Stimulated activated CD4-positive, alpha-beta T cell treated with anti-CD3 and anti-CD28 coated beads, Interleukin-12 subunit alpha, Interleukin-12 subunit beta, amount 100 ng/mL, for 4 hours (primary cell): ENCODE measurements around the gene SHISA9.
A peak's percentile ranks its signal among the peaks of the same experiment; 100 is the strongest.

Experiments used
- DNase-seq: peaks from one replicate; pipeline ENCODE4 v3.0.0-alpha.2; 2020

SHISA9 gene

GRCh38 chr16:13032911-13033310 lies 131.5 kb downstream of the SHISA9 start:
- no peak for DNase-seq

- DNase-seq = peak; percentile 22
Observed at GRCh38 chr16:13036600-13036999, 135.2 kb downstream of the SHISA9 start.

- no peak for DNase-seq
Observed at GRCh38 chr16:13038591-13038990, 137.2 kb downstream of the SHISA9 start.

- no peak for DNase-seq
Observed at GRCh38 chr16:13039526-13039925, 138.1 kb downstream of the SHISA9 start.

GRCh38 chr16:13041180-13041579 lies 139.8 kb downstream of the SHISA9 start:
- DNase-seq = no peak

- no peak for DNase-seq
Observed at GRCh38 chr16:13041646-13042290, 140.4 kb downstream of the SHISA9 start.

GRCh38 chr16:13042291-13042685 lies 140.9 kb downstream of the SHISA9 start:
- DNase-seq = no peak

GRCh38 chr16:13046061-13046821 lies 144.8 kb downstream of the SHISA9 start:
- DNase-seq = no peak

- no peak for DNase-seq
Observed at GRCh38 chr16:13047276-13047675, 145.9 kb downstream of the SHISA9 start.

- no peak for DNase-seq
Observed at GRCh38 chr16:13049688-13050087, 148.3 kb downstream of the SHISA9 start.

- DNase-seq = no peak
Observed at GRCh38 chr16:13052431-13052830, 151.0 kb downstream of the SHISA9 start.

- no peak for DNase-seq
Observed at GRCh38 chr16:13055480-13055879, 154.1 kb downstream of the SHISA9 start.

GRCh38 chr16:13056607-13057006 lies 155.2 kb downstream of the SHISA9 start:
- DNase-seq = no peak

- no peak for DNase-seq
Observed at GRCh38 chr16:13060932-13061331, 159.5 kb downstream of the SHISA9 start.

GRCh38 chr16:13061691-13062090 lies 160.3 kb downstream of the SHISA9 start:
- DNase-seq = no peak

- no peak for DNase-seq
Observed at GRCh38 chr16:13062219-13062618, 160.8 kb downstream of the SHISA9 start.

- no peak for DNase-seq
Observed at GRCh38 chr16:13063457-13063856, 162.1 kb downstream of the SHISA9 start.

- no peak for DNase-seq
Observed at GRCh38 chr16:13064821-13065220, 163.4 kb downstream of the SHISA9 start.

- no peak for DNase-seq
Observed at GRCh38 chr16:13067648-13068047, 166.2 kb downstream of the SHISA9 start.

GRCh38 chr16:13068912-13069583 lies 167.7 kb downstream of the SHISA9 start:
- no peak for DNase-seq

GRCh38 chr16:13070268-13070667 lies 168.9 kb downstream of the SHISA9 start:
- no peak for DNase-seq

- DNase-seq = no peak
Observed at GRCh38 chr16:13076878-13077277, 175.5 kb downstream of the SHISA9 start.

- no peak for DNase-seq
Observed at GRCh38 chr16:13077816-13078215, 176.4 kb downstream of the SHISA9 start.

GRCh38 chr16:13080531-13080930 lies 179.1 kb downstream of the SHISA9 start:
- no peak for DNase-seq
